Left renal pelvis (tissue), 4 donors: ENCODE measurements around the gene LRSAM1. TPM values are rescaled to one million over a fixed set of nuclear protein-coding genes. Genes with fewer than 3 reads are reported as not detected.

ENCODE experiments used
- DNase-seq, 4 donors: peaks; one replicate each; pipeline ENCODE4 v3.0.0-alpha.2; 2013; ENCODE audit warnings: low read depth in 4 of 4, low spot score in 3 of 4
- polyA plus RNA-seq, 4 donors: library from polyadenylated mRNA; unstranded; fragments of 120-200 nt; gene quantifications; one replicate each; pipeline ENCODE4 v1.2.1, GENCODE V29; 2013; ENCODE audit not compliant: insufficient read length in 4 of 4

Gene LRSAM1
- polyA plus RNA-seq, 4 donors = 14.2 to 21.1 (median 16.9) TPM

- DNase-seq = no peak
These were observed 43.0 kb downstream of the LRSAM1 start for GRCh38 chr9:127494304-127494702.

GRCh38 chr9:127495884-127496555, 44.7 kb downstream of the LRSAM1 start:
- no peak for DNase-seq

- DNase-seq = no peak
These were observed 45.7 kb downstream of the LRSAM1 start for GRCh38 chr9:127496974-127497373.

GRCh38 chr9:127497656-127498290, 46.5 kb downstream of the LRSAM1 start:
- DNase-seq = no peak

GRCh38 chr9:127498298-127498697, 47.0 kb downstream of the LRSAM1 start:
- DNase-seq = no peak

GRCh38 chr9:127500399-127500798, 49.1 kb downstream of the LRSAM1 start:
- DNase-seq = no peak

GRCh38 chr9:127500862-127501261, 49.6 kb downstream of the LRSAM1 start:
- DNase-seq = no peak

GRCh38 chr9:127501821-127502343, 50.6 kb downstream of the LRSAM1 start:
- no peak for DNase-seq

- DNase-seq = no peak
These were observed 51.5 kb downstream of the LRSAM1 start for GRCh38 chr9:127502706-127503378.

GRCh38 chr9:127503379-127503921, 52.1 kb downstream of the LRSAM1 start:
- DNase-seq = no peak

- peak in 2 of 4 donors; percentile 46 to 48 for DNase-seq
These were observed 52.9 kb downstream of the LRSAM1 start for GRCh38 chr9:127503947-127504886.

- DNase-seq = no peak
These were observed 53.6 kb downstream of the LRSAM1 start for GRCh38 chr9:127504887-127505251.

- no peak for DNase-seq
These were observed 54.2 kb downstream of the LRSAM1 start for GRCh38 chr9:127505396-127506116.

GRCh38 chr9:127506117-127506813, 55.0 kb downstream of the LRSAM1 start:
- DNase-seq = no peak

GRCh38 chr9:127506814-127507750, 55.8 kb downstream of the LRSAM1 start:
- DNase-seq = no peak

GRCh38 chr9:127507751-127508648, 56.7 kb downstream of the LRSAM1 start:
- no peak for DNase-seq

GRCh38 chr9:127508901-127509260, 57.6 kb downstream of the LRSAM1 start:
- no peak for DNase-seq
